Muscle of leg (tissue), 11 donors: ENCODE results near the gene EFCAB10. TPM values are rescaled to one million over a fixed set of nuclear protein-coding genes. Genes with fewer than 3 reads are reported as not detected.

ENCODE experiments used
- DNase-seq: peaks from one replicate; pipeline ENCODE4 v3.0.0; 2013
- H3K27ac ChIP-seq: one replicate; pipeline ENCODE4 v1.5.1; 2013; ENCODE audit warnings: mild to moderate bottlenecking, low read length, control low read depth
- H3K27me3 ChIP-seq: one replicate; pipeline ENCODE4 v1.6.1; 2013; ENCODE audit warnings: low read length; ENCODE audit not compliant: control insufficient read depth, insufficient read depth
- H3K36me3 ChIP-seq: one replicate; pipeline ENCODE4 v1.6.1; 2013; ENCODE audit warnings: low read length; ENCODE audit not compliant: control insufficient read depth, insufficient read depth
- H3K4me1 ChIP-seq: one replicate; pipeline ENCODE4 v1.6.1; 2013; ENCODE audit warnings: low read length; ENCODE audit not compliant: control insufficient read depth, insufficient read depth
- H3K4me3 ChIP-seq: one replicate; pipeline ENCODE4 v1.5.1; 2013; ENCODE audit warnings: low read length, control low read depth
- H3K9me3 ChIP-seq: replicated peaks from 2 replicates; pipeline ENCODE4 v1.6.1; 2013; ENCODE audit warnings: low read depth, low read length; ENCODE audit not compliant: control insufficient read depth
- WGBS: methylation state at CpG from one replicate; pipeline ENCODE4 v1.1.5; 2013; ENCODE audit warnings: missing lambda C conversion rate; ENCODE audit not compliant: insufficient coverage; 5-methylcytosine and 5-hydroxymethylcytosine counted together
- polyA plus RNA-seq, 8 donors: library from polyadenylated mRNA; unstranded; fragments of 120-200 nt; gene quantifications; one replicate each; pipeline versions ENCODE4 v1.2.1 to v1.2.3, GENCODE V29; 2013; ENCODE audit warnings: inconsistent platforms in 1 of 8, low replicate concordance in 1 of 8; ENCODE audit not compliant: insufficient read length in 8 of 8, insufficient read depth in 1 of 8
- total RNA-seq: library from RNA; stranded (reverse); fragments of 120-200 nt; gene quantifications from one replicate; pipeline ENCODE4 v1.2.4, GENCODE V29; 2013

The EFCAB10 gene
- total and polyA plus RNA-seq, 9 donors = 0.58 to 1.6 (median 1.1) TPM; not detected in 1

GRCh38 chr7:105617280-105618015 lies 36.2 kb upstream of the EFCAB10 start:
- WGBS = 81% methylated on average over 5 of the region's 14 CpGs
- H3K27me3 ChIP-seq = no peaks in the 10 kb centered on the region
- DNase-seq = no peak
- no peak overlapping the region for H3K4me3 ChIP-seq
- no peaks in the 10 kb centered on the region for H3K9me3 ChIP-seq
- H3K36me3 ChIP-seq = peaks cover 53% of the 10 kb centered on the region
- no peak overlapping the region for H3K27ac ChIP-seq
- H3K4me1 ChIP-seq = peaks cover 12% of the 10 kb centered on the region

GRCh38 chr7:105614341-105614840 lies 33.1 kb upstream of the EFCAB10 start:
- no peaks in the 10 kb centered on the region for H3K4me1 ChIP-seq
- peaks cover 54% of the 10 kb centered on the region for H3K36me3 ChIP-seq
- WGBS = 91% methylated on average over 20 of the region's 20 CpGs

GRCh38 chr7:105613611-105614330 lies 32.5 kb upstream of the EFCAB10 start:
- WGBS = 94% methylated on average over 32 of the region's 32 CpGs
- no peaks in the 10 kb centered on the region for H3K27me3 ChIP-seq
- peaks cover 54% of the 10 kb centered on the region for H3K36me3 ChIP-seq
- H3K4me1 ChIP-seq = no peaks in the 10 kb centered on the region
- DNase-seq = no peak
- no peak overlapping the region for H3K27ac ChIP-seq
- no peaks in the 10 kb centered on the region for H3K9me3 ChIP-seq
- no peak overlapping the region for H3K4me3 ChIP-seq

More at GRCh38 chr7:105614341-105614840, 33.1 kb upstream of the EFCAB10 start:
- Histone ChIP-seq H3K27me3 (no peaks in the 10 kb centered on the region), H3K27ac (no peak overlapping the region), H3K4me3 (no peak overlapping the region), H3K9me3 (no peaks in the 10 kb centered on the region)
- DNase-seq = no peak

GRCh38 chr7:105612806-105613205 lies 31.5 kb upstream of the EFCAB10 start:
- Histone ChIP-seq H3K36me3 (peaks cover 46% of the 10 kb centered on the region), H3K27ac (no peak overlapping the region), H3K4me3 (no peak overlapping the region), H3K27me3 (no peaks in the 10 kb centered on the region), H3K4me1 (no peaks in the 10 kb centered on the region), H3K9me3 (no peaks in the 10 kb centered on the region)
- DNase-seq = no peak
- WGBS = no CpG with 5 or more reads among the region's 9 CpGs

- WGBS = 71% methylated on average over 10 of the region's 16 CpGs
- no peaks in the 10 kb centered on the region for H3K4me1 ChIP-seq
- peak; percentile 37 for DNase-seq
- peaks cover 42% of the 10 kb centered on the region for H3K36me3 ChIP-seq
- no peaks in the 10 kb centered on the region for H3K27me3 ChIP-seq
- H3K9me3 ChIP-seq = no peaks in the 10 kb centered on the region
- H3K4me3 ChIP-seq = no peak overlapping the region
- no peak overlapping the region for H3K27ac ChIP-seq
These were observed 30.8 kb upstream of the EFCAB10 start for GRCh38 chr7:105611856-105612775.

GRCh38 chr7:105610165-105610930 lies 29.1 kb upstream of the EFCAB10 start:
- no peaks in the 10 kb centered on the region for H3K4me1 ChIP-seq
- H3K4me3 ChIP-seq = no peak overlapping the region
- H3K27me3 ChIP-seq = no peaks in the 10 kb centered on the region
- 80% methylated on average over 5 of the region's 8 CpGs for WGBS
- H3K9me3 ChIP-seq = no peaks in the 10 kb centered on the region
- no peak overlapping the region for H3K27ac ChIP-seq
- DNase-seq = no peak
- peaks cover 37% of the 10 kb centered on the region for H3K36me3 ChIP-seq

- H3K27ac ChIP-seq = no peak overlapping the region
- H3K27me3 ChIP-seq = peaks cover 2% of the 10 kb centered on the region
- H3K4me1 ChIP-seq = no peaks in the 10 kb centered on the region
- H3K36me3 ChIP-seq = peaks cover 5% of the 10 kb centered on the region
- 78% methylated on average over 5 of the region's 19 CpGs for WGBS
- no peak overlapping the region for H3K4me3 ChIP-seq
- peak; percentile 15 for DNase-seq
- H3K9me3 ChIP-seq = no peaks in the 10 kb centered on the region
These were observed 21.3 kb upstream of the EFCAB10 start for GRCh38 chr7:105602325-105603305.

GRCh38 chr7:105600720-105601550 lies 19.6 kb upstream of the EFCAB10 start:
- Histone ChIP-seq H3K36me3 (no peaks in the 10 kb centered on the region), H3K9me3 (no peaks in the 10 kb centered on the region), H3K4me1 (no peaks in the 10 kb centered on the region), H3K4me3 (no peak overlapping the region), H3K27me3 (peaks cover 2% of the 10 kb centered on the region), H3K27ac (no peak overlapping the region)
- no peak for DNase-seq
- WGBS = 83% methylated on average over 2 of the region's 14 CpGs
